Stimulated activated naive B cell treated with anti-CD40 and anti-IgM and Interleukin-4, amounts not matched to agents 10 μg/mL and 1 μg/mL and 100 μg/mL, for 72 hours (primary cell): ENCODE data around the gene STRIT1.
"Not testable (repeated sequence)": the region's sequence is repeated elsewhere in the genome, so short reads cannot be mapped to it uniquely, and the experiment has no call there.

Experiments used
- ATAC-seq, 2 donors: fragments of 150-1000 bp; cut with Tn5 transposase; replicated peaks; 2 replicates each; pipeline ENCODE4 v1.10.0; 2021; ENCODE audit warnings: moderate library complexity in 1 of 2
- DNase-seq: peaks from one replicate; pipeline ENCODE4 v3.0.0; 2021
- H3K27ac Mint-ChIP-seq: one replicate; pipeline ENCODE4 v1.8.0; 2022; ENCODE audit warnings: mild to moderate bottlenecking, mixed read lengths
- H3K27me3 Mint-ChIP-seq, 2 donors: one replicate each; pipeline ENCODE4 v1.8.0; 2022; ENCODE audit warnings: mixed read lengths in 2 of 2
- H3K36me3 Mint-ChIP-seq, 2 donors: one replicate each; pipeline ENCODE4 v1.8.0; 2022; ENCODE audit warnings: mixed read lengths in 2 of 2, mild to moderate bottlenecking in 1 of 2
- H3K4me1 Mint-ChIP-seq, 2 donors: one replicate each; pipeline ENCODE4 v1.8.0; 2022; ENCODE audit warnings: mixed read lengths in 2 of 2, mild to moderate bottlenecking in 1 of 2
- H3K4me3 Mint-ChIP-seq, 2 donors: one replicate each; pipeline ENCODE4 v1.8.0; 2022; ENCODE audit warnings: mild to moderate bottlenecking in 2 of 2, mixed read lengths in 2 of 2, moderate library complexity in 1 of 2
- H3K9me3 Mint-ChIP-seq, 2 donors: one replicate each; pipeline ENCODE4 v1.8.0; 2022; ENCODE audit warnings: mixed read lengths in 2 of 2, mild to moderate bottlenecking in 1 of 2

The STRIT1 gene

GRCh38 chr3:155271343-155271613 lies 22.2 kb downstream of the STRIT1 start:
- Mint-ChIP-seq H3K9me3 (peaks cover 0 to 3% of the 10 kb centered on the region in 2 donors), H3K27me3 (no peaks in the 10 kb centered on the region), H3K36me3 (no peaks in the 10 kb centered on the region), H3K4me3 (no peak overlapping the region), H3K27ac (no peak overlapping the region), H3K4me1 (no peaks in the 10 kb centered on the region)
- ATAC-seq (no peak), DNase-seq (no peak)

GRCh38 chr3:155270485-155271342 lies 22.8 kb downstream of the STRIT1 start:
- no peak for DNase-seq
- Mint-ChIP-seq H3K27me3 (no peaks in the 10 kb centered on the region), H3K36me3 (no peaks in the 10 kb centered on the region), H3K4me3 (no peak overlapping the region), H3K9me3 (peaks cover 0 to 3% of the 10 kb centered on the region in 2 donors), H3K4me1 (no peaks in the 10 kb centered on the region), H3K27ac (no peak overlapping the region)
- ATAC-seq = no peak

- DNase-seq = no peak
- Mint-ChIP-seq H3K9me3 (peaks cover 0 to 3% of the 10 kb centered on the region in 2 donors), H3K4me1 (no peaks in the 10 kb centered on the region), H3K4me3 (no peak overlapping the region), H3K27ac (no peak overlapping the region), H3K36me3 (no peaks in the 10 kb centered on the region), H3K27me3 (no peaks in the 10 kb centered on the region)
- ATAC-seq = no peak
Observed at GRCh38 chr3:155270063-155270462, 23.4 kb downstream of the STRIT1 start.

GRCh38 chr3:155262855-155263254 lies 30.6 kb downstream of the STRIT1 start:
- not testable (repeated sequence) for H3K27ac Mint-ChIP-seq, DNase-seq, H3K4me1 Mint-ChIP-seq, H3K9me3 Mint-ChIP-seq, H3K27me3 Mint-ChIP-seq, ATAC-seq, H3K36me3 Mint-ChIP-seq, H3K4me3 Mint-ChIP-seq

GRCh38 chr3:155262295-155262694 lies 31.2 kb downstream of the STRIT1 start:
- no peak for ATAC-seq
- H3K4me1 Mint-ChIP-seq = no peaks in the 10 kb centered on the region
- H3K27ac Mint-ChIP-seq = no peak overlapping the region
- DNase-seq = no peak
- H3K36me3 Mint-ChIP-seq = no peaks in the 10 kb centered on the region
- H3K27me3 Mint-ChIP-seq = no peaks in the 10 kb centered on the region
- H3K9me3 Mint-ChIP-seq = peaks cover 0 to 5% of the 10 kb centered on the region in 2 donors
- H3K4me3 Mint-ChIP-seq = no peak overlapping the region

- ATAC-seq (no peak), DNase-seq (no peak)
- Mint-ChIP-seq H3K4me1 (peaks cover 4 to 9% of the 10 kb centered on the region in 2 donors), H3K9me3 (no peaks in the 10 kb centered on the region), H3K27me3 (no peaks in the 10 kb centered on the region), H3K27ac (no peak overlapping the region), H3K36me3 (no peaks in the 10 kb centered on the region), H3K4me3 (no peak overlapping the region)
Observed at GRCh38 chr3:155254445-155254844, 39.0 kb downstream of the STRIT1 start.

GRCh38 chr3:155252535-155252934 lies 40.9 kb downstream of the STRIT1 start:
- peaks cover 4 to 9% of the 10 kb centered on the region in 2 donors for H3K4me1 Mint-ChIP-seq
- no peak for DNase-seq
- H3K27ac Mint-ChIP-seq = no peak overlapping the region
- no peaks in the 10 kb centered on the region for H3K9me3 Mint-ChIP-seq
- H3K27me3 Mint-ChIP-seq = no peaks in the 10 kb centered on the region
- ATAC-seq = peak in 1 of 2 donors; percentile 20
- H3K36me3 Mint-ChIP-seq = no peaks in the 10 kb centered on the region
- H3K4me3 Mint-ChIP-seq = no peak overlapping the region

GRCh38 chr3:155252021-155252420 lies 41.5 kb downstream of the STRIT1 start:
- H3K9me3 Mint-ChIP-seq = no peaks in the 10 kb centered on the region
- H3K27me3 Mint-ChIP-seq = no peaks in the 10 kb centered on the region
- H3K4me1 Mint-ChIP-seq = peaks cover 4 to 9% of the 10 kb centered on the region in 2 donors
- H3K4me3 Mint-ChIP-seq = no peak overlapping the region
- DNase-seq (no peak), ATAC-seq (peak; percentile 88 to 95)
- H3K36me3 Mint-ChIP-seq = no peaks in the 10 kb centered on the region
- H3K27ac Mint-ChIP-seq = no peak overlapping the region

- Mint-ChIP-seq H3K36me3 (no peaks in the 10 kb centered on the region), H3K27me3 (no peaks in the 10 kb centered on the region), H3K4me1 (peaks cover 5 to 9% of the 10 kb centered on the region in 2 donors), H3K27ac (no peak overlapping the region), H3K4me3 (no peak overlapping the region), H3K9me3 (no peaks in the 10 kb centered on the region)
- no peak for ATAC-seq
- no peak for DNase-seq
Observed at GRCh38 chr3:155248531-155249187, 44.8 kb downstream of the STRIT1 start.

GRCh38 chr3:155244699-155245098 lies 48.8 kb downstream of the STRIT1 start:
- no peak overlapping the region for H3K4me3 Mint-ChIP-seq
- H3K27ac Mint-ChIP-seq = no peak overlapping the region
- peaks cover 0 to under 1% of the 10 kb centered on the region in 2 donors for H3K27me3 Mint-ChIP-seq
- H3K9me3 Mint-ChIP-seq = no peaks in the 10 kb centered on the region
- H3K4me1 Mint-ChIP-seq = peaks cover 0 to 2% of the 10 kb centered on the region in 2 donors
- no peaks in the 10 kb centered on the region for H3K36me3 Mint-ChIP-seq
- DNase-seq (no peak), ATAC-seq (no peak)

GRCh38 chr3:155244216-155244615 lies 49.3 kb downstream of the STRIT1 start:
- DNase-seq (no peak), ATAC-seq (no peak)
- Mint-ChIP-seq H3K4me1 (peaks cover 0 to 2% of the 10 kb centered on the region in 2 donors), H3K36me3 (no peaks in the 10 kb centered on the region), H3K27ac (no peak overlapping the region), H3K4me3 (no peak overlapping the region), H3K27me3 (peaks cover 0 to 4% of the 10 kb centered on the region in 2 donors), H3K9me3 (no peaks in the 10 kb centered on the region)

GRCh38 chr3:155243512-155243921 lies 50.0 kb downstream of the STRIT1 start:
- Mint-ChIP-seq H3K36me3 (no peaks in the 10 kb centered on the region), H3K27ac (no peak overlapping the region), H3K9me3 (no peaks in the 10 kb centered on the region), H3K4me1 (peaks cover 0 to 2% of the 10 kb centered on the region in 2 donors), H3K4me3 (no peak overlapping the region), H3K27me3 (peaks cover 0 to 4% of the 10 kb centered on the region in 2 donors)
- ATAC-seq = no peak
- no peak for DNase-seq

GRCh38 chr3:155242342-155242741 lies 51.1 kb downstream of the STRIT1 start:
- Mint-ChIP-seq H3K4me3 (no peak overlapping the region), H3K9me3 (no peaks in the 10 kb centered on the region), H3K4me1 (peaks cover 0 to 2% of the 10 kb centered on the region in 2 donors), H3K27me3 (peaks cover 0 to 4% of the 10 kb centered on the region in 2 donors), H3K36me3 (no peaks in the 10 kb centered on the region), H3K27ac (no peak overlapping the region)
- ATAC-seq (no peak), DNase-seq (no peak)

- H3K4me1 Mint-ChIP-seq = peaks cover 0 to 2% of the 10 kb centered on the region in 2 donors
- no peak for DNase-seq
- no peak overlapping the region for H3K27ac Mint-ChIP-seq
- peaks cover 0 to 4% of the 10 kb centered on the region in 2 donors for H3K27me3 Mint-ChIP-seq
- ATAC-seq = no peak
- no peaks in the 10 kb centered on the region for H3K9me3 Mint-ChIP-seq
- no peaks in the 10 kb centered on the region for H3K36me3 Mint-ChIP-seq
- H3K4me3 Mint-ChIP-seq = no peak overlapping the region
Observed at GRCh38 chr3:155241579-155241978, 51.9 kb downstream of the STRIT1 start.
